ENCODE results near the gene COL25A1. TPM values are rescaled to one million over a fixed set of nuclear protein-coding genes. Genes with fewer than 3 reads are reported as not detected.
"Not testable (repeated sequence)": the region's sequence is repeated elsewhere in the genome, so short reads cannot be mapped to it uniquely, and the experiment has no call there.

COL25A1 gene
- total RNA-seq, 1 experiment from 2014 or later: not detected

DNA sequence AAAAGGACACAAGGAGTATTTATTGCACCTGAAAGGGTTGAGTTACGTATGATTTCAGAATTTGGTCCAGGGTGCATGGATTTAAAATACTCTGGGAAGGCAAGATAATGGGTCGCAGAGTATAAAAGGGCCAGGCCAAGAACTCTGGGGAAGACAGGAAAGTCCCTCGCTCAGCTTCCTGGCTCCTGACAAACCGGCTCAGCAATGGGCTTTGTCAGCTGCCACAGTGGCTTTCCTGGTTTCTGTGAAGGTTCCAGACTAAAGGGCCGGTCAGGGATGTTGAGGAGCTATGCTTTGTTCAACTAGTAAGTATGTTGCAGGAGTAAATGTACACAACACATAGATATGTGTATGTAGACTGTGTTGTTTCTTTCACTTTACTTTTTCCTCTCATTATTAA is 385.2 kb downstream of the COL25A1 start:
- no peak for DNase-seq (ENCODE audit: low read depth)

DNA sequence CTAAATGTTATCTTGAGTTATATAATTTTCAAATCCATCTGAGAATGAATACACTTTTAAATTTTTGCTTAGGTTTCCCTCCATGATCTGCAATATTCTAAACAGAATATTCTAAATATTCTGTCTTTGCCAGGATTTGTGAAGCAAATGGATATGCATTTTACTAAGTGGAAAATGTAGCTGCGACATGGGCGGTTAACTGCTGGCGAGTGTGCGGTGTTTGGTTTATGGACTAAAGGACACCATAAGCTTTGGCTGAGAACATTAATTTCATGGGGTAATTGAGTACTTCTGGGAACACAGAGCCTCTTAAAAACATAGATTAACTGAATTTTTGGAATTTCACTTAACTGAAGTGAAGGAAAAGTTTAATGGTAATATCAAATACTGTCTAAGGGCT is 385.8 kb downstream of the COL25A1 start:
- no peak for DNase-seq (ENCODE audit: low read depth)

DNA sequence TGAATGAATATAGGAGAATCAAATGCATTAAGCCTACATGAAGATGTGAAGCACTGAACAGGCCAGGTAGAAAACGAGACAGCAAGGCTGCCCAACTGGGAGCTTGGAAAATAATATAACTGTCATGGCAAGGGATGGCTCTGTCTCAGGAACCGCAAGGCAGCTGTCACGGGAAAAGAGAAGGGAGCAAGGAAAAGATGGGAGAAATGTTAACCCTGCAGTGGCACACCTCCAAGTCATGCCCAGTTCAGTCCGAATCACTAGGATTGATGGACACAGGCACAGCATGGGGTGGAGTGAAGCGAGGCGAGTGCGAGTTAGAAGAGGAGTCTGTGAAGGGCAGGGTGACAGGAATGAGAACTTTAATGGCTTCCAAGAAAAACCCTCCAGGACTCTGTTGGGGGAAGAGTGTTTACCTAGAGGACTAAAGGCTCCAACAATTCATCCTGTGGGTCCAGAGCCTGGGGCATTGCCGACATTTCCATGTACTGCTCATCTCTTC is 395.5 kb downstream of the COL25A1 start:
- no peak for DNase-seq (ENCODE audit: low read depth)

DNA sequence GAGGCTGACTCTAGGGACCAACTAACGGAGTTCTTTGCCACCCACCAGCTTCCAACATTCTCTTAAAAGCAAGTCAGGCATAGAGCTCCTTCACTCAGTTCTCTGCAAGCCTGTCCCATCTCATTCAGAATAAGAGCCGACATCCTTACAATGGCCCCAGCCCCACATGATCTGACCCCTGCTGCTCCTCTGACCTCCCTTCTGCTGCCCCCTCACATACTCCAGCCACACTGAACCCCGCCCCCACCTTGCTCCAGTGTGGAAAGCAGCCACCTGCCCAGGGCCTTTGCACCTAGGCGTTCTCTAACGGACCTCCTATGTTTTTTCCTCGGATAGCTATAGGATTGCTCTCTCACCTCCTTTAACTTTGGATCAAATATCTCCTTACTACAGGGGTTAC is 396.5 kb downstream of the COL25A1 start:
- DNase-seq (ENCODE audit: low read depth): no peak

DNA sequence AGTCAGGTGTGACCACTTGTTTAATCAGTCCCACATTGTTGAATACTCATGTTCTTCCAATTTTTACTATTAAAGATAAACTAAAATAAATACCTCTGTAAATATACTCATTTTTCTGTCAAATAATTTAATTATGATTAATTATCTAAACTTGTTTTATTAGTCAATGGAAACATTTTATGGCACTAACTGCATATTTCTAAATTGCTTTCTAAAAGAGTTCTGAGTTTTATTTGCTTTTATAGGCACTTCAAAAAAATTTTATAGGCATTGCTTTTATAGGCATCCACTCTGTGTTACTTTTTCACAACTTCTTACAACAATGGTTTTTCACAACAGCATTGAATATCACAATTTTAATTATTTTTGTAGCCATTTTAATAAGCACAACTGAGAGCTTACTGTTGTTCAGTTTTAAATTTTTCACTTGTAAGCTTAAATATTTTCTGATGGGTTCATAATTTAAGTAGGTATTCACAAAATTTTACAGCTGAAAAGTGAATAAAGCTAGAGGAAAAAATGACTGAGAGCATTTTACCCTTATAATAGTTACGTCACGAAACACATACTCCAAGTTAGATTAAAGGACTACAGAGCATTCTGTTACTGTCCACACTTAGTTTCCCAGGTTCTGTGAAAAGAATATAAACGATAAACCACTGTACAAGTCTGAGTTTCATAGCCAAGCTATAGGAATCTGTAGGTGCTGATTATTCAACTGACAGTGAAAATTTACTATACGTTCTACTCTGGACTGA is 398.8 kb downstream of the COL25A1 start:
- DNase-seq (ENCODE audit: low read depth): no peak

DNA sequence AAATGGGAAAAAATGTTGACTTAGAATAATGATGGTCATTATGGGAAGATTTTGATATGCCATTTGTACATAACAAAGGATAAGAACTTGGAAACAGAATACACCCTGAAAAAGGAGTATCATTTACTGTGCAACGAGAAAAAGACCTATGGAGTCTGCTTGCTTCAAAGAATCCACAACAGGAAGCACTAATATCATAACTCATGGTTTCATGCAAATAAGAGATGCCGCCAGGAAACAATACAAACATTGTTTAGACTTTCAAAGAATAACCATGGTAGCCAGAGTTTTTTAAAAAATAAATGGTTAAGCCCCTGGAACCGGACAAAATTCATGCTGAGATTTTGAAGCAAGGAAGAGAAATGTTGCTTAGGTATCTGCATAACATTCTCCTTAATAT is 399.7 kb downstream of the COL25A1 start:
- no peak for DNase-seq (ENCODE audit: low read depth)

DNA sequence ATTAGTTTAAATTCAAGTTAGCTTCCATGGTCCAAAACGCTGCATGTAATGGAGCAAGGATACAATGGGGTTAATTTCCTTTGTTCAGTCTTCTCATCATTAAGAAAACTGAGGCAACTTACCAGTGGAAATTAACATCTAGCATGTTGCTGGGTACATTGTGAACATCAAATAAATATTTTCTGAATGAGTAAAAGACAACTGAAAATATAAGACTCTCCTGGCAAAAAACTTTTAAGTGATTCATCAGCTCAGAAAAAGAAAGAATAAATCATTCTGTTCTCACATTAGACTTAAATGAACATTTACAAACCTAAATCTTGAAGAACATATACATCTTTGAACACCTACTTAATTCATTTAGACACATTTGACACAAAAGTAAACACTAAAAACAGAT is 401.2 kb downstream of the COL25A1 start:
- peak; percentile 18 for DNase-seq (ENCODE audit: low read depth)

DNA sequence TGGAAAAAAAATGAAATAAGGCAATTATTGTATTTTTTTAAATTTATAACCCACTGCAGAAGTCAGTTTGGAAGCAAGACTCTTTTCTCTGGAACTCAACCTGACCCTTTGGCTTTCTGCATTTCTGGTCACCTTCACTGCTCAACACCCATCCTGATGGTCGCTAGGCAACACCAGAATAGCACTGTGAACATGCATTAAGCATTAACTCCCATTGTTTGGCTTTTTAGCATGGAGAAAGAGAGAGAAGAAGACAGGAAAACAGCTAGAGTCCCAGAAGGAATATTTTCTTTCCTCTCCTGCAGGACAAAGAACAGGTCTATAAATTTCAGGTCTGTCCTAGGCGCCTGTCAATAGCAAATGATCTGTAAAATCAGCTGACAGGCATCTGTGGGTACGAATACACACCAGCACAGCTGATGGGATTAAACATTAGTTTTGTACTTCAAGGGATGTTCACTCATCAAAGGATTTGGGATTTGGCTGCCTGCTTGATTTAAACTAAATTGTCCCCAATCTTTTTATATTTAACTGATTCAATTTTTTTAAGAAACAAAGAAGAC is 402.4 kb downstream of the COL25A1 start:
- no peak for DNase-seq (ENCODE audit: low read depth)

DNA sequence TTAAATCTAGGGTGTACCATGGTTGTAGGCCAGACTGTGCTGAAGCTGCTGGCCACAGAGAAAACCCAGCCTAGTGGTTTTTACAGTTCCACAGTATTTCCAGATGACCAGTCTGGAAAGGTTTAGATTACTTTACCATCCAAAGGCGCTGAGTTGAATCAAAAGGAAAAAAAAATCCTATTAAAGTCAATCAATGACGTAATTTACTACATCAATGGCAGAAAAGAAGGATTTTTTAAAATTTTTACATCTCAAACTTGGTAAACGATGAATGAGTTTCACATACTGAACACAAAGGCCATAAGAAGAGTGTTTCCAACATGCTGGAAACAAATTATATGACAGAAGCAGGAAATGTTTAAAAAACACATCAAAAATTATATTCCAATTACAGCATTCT is 409.0 kb downstream of the COL25A1 start:
- no peak for DNase-seq (ENCODE audit: low read depth)

DNA sequence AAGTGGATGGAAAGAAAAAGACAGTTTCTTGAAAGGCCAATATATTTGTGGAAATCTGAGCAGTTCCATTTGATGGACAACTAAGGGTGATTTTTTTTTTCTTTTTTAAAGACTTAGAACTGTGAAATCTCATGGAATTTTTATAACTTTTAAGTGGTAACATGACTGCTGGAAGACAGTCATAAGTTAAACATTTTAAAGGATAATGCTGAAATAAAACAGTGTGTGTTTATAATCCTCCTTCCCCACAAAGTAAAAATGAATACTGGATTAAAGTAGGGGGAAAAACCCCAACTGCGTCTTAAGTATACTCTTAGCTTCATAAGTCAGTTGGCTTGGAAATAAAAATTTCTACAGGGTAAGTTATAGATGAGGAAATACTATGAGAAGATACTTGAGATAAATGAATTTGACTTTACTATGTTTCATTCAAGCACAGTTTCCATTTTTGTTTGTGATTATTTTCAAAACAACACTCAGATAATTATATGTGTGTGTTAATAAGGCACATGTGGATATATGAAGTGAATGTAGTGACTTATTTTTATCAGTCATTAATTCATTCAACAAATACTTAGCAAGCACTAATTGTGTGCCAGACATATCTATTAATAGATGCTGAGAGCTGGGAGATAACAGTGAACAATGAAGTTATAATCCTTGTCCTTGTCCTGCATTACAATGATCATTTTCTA is 410.4 kb downstream of the COL25A1 start:
- DNase-seq (ENCODE audit: low read depth): no peak

DNA sequence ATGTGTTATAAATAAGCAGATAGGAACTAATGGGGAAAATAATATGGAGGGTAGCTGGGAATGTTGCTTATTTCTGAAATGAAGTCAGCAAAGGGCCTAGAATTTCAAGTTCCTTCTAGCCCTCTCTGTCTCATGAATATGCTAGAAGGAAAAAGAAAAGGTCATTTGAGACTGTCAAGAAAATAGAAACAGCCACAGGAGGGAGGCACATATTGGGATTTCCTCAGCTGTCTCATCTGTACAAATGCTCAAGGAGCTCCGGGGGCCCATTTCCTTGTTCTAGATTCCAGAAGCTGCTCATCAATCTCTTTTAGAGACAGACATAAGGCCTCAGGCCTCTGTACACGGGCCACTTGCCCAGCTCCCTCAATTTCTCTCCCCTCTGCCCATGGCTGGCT is 412.0 kb downstream of the COL25A1 start:
- no peak for DNase-seq (ENCODE audit: low read depth)

DNA sequence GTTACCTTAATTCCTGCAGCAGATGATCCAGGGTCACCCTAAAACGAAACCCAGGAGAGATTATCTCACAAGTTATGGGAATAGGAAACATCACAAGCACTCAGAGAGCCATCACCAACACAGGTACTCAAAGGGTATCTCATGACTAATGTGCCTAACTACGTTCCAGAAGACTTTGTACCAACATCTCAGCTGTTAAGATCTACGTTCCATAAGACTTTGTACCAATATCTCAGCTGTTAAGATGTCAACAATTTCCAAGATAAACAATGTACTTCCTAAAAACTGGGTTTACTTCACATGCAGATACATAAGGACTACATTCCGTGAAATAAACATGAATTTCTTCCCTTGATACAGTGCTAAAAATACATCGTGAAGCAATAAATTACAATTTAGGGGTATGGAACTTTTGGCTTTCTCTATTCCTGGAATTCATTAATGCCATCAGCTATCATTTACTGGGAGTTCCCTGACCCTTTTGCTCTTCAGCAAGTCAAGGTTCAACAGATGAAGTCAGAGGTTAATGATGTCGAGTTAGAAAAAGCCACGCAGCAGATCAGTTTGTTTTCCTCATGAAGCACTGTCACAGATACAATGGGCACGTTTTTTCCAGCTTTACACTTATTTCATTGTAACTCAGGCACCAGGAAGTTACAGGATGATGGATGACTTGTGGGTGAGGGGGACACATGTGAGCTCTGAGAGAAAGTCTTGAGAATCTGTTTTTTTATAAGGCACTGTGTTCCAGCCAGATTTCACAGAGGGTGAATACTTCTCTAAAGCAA is 412.6 kb downstream of the COL25A1 start:
- no peak for DNase-seq (ENCODE audit: low read depth)

DNA sequence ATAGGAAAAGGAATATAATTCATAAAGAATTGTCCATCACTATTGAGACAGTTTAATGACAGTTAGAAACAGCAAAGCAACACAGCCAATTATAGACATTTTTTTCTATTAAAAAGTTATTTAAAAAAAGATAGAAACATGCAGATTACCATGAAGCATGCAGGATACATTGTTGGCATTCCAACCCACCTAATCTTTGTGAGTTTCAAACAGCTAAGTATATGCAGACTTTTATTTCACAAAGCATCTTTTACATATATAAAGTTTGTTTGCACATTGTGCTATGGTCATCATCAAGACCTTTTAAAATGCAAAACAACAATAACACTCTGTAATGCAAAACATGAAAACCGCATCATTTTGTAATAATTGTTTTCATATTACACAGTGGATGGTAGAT is 413.7 kb downstream of the COL25A1 start:
- no peak for DNase-seq (ENCODE audit: low read depth)

DNA sequence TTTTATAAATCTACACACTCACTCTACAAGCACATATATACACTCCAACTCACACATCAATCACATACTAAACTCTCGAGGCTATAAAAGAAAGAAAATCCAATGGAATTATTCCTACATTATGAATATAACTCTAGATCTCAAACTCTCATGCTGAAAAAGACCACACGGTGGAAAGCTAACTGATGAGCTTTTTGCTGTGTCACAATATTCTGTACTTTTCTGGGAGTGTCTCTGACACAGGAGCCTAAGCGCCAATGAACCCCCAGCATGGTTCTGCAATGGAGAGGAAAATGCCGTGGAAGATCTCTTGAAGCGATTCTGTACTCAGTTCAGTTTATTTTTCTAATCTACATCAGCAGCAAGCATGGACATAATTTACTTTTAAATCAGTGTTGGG is 415.4 kb downstream of the COL25A1 start:
- no peak for DNase-seq (ENCODE audit: low read depth)

DNA sequence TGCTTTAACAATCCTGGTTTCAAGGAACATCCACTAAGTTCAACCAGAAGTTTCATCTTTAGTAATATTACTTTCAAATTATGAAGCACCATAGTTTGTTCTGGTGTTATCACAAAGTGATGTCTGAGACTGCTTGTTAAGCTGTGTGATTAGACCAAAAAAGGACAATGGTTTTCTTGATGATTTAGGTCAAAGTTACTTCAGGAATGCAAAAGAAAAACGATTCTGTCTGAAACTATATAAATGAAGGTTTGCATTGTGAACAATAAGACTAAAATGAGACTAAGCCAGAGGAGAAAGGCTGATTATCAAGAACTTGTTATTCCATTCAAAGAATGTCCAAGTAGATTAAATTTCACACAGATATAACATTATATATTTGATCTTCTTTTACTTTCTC is 417.2 kb downstream of the COL25A1 start:
- peak; percentile 15 for DNase-seq (ENCODE audit: low read depth)

DNA sequence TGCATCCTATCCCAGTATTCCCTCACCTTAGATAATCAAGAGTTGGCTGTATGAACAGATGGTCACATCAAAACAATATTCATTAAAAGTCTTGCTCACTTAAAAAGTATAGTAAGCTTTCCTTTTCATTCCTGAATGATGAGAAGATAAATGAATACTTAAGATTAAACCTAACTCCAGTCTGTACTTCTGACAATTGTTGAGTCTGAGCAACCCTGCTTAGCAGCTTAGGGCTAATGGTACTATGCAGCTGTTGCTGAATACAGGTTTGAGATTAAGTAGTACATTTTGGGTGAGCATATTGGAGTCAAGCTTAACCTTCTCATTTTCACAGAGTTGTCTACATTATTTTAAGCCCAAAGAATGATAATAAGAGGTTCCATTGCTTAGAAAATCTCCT is 417.9 kb downstream of the COL25A1 start:
- peak; percentile 3 for DNase-seq (ENCODE audit: low read depth)

DNA sequence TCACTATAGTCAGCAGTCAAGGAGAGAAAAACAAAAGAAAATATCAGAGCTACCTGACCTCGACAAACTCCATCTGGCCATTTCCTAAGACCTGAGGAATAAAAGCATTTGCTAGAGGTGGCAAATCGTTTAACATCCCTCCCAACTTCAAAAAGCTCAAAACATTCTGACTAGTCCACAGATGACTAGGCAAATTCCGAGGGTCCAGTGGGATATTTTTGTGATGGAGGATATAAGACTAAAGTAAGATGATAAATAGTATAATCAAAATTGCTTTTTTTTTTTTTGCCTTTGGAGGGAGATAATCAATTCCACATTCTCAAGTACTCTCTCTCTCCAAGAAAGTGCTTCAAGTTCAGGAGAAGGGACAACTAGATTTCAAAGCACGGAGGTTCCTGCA is 420.5 kb downstream of the COL25A1 start:
- DNase-seq (ENCODE audit: low read depth): no peak

DNA sequence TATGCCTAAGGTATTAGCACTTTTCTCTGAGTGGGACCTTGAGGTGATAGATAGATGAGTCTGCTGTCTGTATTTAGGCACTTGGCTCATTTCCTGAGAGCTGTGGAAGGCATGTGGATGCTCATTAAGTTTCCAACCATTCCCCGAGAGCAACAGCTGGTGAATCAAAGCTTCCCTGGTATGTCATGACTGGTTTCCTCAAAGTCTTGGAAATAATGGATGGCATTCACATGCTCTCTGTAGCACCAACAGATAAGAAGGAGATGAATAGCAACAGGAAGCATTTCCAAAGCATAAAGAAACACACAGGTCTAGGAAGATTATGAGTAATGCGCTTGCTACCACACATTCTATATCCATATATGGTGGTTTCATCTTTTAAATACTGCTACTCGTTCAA is 421.3 kb downstream of the COL25A1 start:
- peak; percentile 42 for DNase-seq (ENCODE audit: low read depth)

DNA sequence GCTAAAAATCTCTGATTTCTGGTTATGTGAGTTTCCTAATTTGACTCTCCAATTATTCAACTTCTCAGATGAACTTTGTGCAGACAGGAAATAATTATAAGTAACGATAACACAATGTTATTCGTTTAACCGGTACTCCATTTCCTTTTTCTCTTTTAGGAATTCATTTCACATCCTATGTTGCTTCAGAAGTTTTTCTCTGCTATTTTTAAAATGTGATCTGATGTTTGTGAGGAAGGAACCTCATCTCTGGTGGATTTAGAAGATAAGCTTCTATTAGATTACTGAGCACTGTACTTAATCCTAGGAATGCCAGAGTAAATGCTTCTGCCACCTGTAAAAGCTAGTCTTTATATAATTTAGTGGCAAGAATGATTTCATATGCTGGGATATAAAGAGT is 423.7 kb downstream of the COL25A1 start:
- no peak for DNase-seq (ENCODE audit: low read depth)

DNA sequence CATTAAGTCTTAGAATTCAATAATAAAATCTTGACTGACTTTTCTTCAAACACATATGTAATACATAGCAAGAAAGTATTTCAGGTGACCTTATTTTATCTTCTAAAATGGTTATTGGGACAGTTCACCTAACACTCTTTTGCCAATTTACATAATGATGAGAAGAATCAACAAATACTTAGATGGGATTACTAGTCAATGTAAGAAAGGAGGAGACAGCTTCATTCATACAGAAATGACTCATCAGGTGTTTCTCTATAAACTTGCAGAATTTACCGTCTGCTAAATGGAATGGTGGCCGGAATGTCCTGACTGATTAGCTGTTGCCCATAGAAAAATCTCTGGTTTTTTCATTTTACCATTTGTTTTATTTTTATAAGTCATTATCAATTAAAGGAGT is 424.6 kb downstream of the COL25A1 start:
- DNase-seq (ENCODE audit: low read depth): peak; percentile 22

DNA sequence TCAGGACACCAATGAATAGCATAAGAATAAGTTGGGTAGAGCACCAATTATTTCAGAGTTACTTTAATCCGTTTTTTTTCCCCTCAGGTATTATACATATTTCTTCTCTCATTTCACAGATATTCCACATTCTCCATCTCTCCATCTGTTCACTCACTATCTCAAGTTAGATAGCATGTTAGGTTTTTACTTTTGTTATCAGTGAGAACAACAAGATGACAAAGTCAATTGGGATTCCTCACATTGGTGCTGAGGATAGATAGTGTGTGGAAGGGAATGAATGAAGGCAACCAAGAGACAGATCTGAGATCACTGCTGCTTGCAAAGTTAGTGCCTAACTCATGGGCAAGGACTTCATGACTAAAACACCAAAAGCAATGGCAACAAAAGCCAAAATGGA is 427.7 kb downstream of the COL25A1 start:
- DNase-seq (ENCODE audit: low read depth): no peak

DNA sequence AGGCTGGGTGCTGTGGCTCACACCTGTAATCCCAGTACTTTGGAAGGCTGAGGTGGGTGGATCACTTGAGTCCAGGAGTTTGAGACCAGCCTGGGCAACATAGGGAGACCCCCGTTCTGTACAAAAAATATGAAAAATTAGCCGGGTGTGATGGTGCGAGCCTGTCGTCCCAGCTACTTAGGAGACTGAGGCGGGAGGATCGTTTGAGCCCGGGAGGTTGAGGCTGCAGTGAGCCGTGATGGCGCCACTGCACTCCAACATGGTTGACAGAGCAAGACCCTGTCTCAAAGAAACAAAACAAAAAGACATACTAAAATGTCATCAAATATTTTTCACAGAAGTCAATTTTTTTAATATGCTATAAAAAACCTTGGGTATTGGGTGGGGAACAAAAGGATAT is 432.5 kb downstream of the COL25A1 start:
- DNase-seq (ENCODE audit: low read depth): not testable (repeated sequence)
